Measurements from ENCODE around the gene GLT8D1.
"Not testable (repeated sequence)": the region's sequence is repeated elsewhere in the genome, so short reads cannot be mapped to it uniquely, and the experiment has no call there.

The GLT8D1 gene

GRCh38 chr3:52728753-52729152 is 23.2 kb upstream of the GLT8D1 start:
- H3K36me3 ChIP-seq (ENCODE audit: control insufficient read depth, low read depth, low read length), result peaks cover 18% of the 10 kb centered on the region
- H3K9me3 ChIP-seq (ENCODE audit: control insufficient read depth, low read depth, low read length), result not testable (repeated sequence)

GRCh38 chr3:52724511-52724910 is 18.9 kb upstream of the GLT8D1 start:
- Histone ChIP-seq H3K9me3 (ENCODE audit: control insufficient read depth, low read depth, low read length) (no peaks in the 10 kb centered on the region), H3K9ac (ENCODE audit: low read length) (no peak overlapping the region), H3K4me3 (ENCODE audit: low read length) (no peak overlapping the region), H3K27ac (ENCODE audit: low read length) (no peak overlapping the region), H3K36me3 (ENCODE audit: control insufficient read depth, low read depth, low read length) (peaks cover 3% of the 10 kb centered on the region), H3K27me3 (ENCODE audit: control insufficient read depth, insufficient read depth, low read length) (no peaks in the 10 kb centered on the region), H3K4me1 (ENCODE audit: control insufficient read depth, low read depth, low read length) (no peaks in the 10 kb centered on the region)

More at GRCh38 chr3:52728753-52729152, 23.2 kb upstream of the GLT8D1 start:
- not testable (repeated sequence) for H3K4me1 ChIP-seq (ENCODE audit: control insufficient read depth, low read depth, low read length); H3K27me3 ChIP-seq (ENCODE audit: control insufficient read depth, insufficient read depth, low read length); H3K4me3 ChIP-seq (ENCODE audit: low read length); H3K9ac ChIP-seq (ENCODE audit: low read length); H3K27ac ChIP-seq (ENCODE audit: low read length)

DNA sequence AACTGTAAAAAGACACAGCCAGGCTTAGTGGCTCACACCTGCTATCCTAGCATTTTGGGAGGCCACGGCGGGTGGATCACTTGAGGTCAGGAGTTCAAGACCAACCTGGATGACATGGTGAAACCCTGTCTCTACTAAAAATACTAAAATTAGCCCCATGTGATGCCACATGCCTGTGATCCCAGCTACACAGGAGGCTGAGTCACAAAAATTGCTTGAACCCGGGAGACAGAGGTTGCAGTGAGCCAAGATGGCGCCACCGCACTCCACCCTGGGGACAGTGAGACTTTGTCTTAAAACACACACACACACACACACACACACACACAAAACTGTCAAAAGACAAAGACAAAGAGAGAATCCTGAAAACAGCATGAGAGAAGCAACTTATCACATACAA is 18.3 kb upstream of the GLT8D1 start:
- Histone ChIP-seq H3K4me3 (ENCODE audit: low read length) (no peak overlapping the region), H3K27me3 (ENCODE audit: control insufficient read depth, insufficient read depth, low read length) (no peaks in the 10 kb centered on the region), H3K27ac (ENCODE audit: low read length) (no peak overlapping the region), H3K36me3 (ENCODE audit: control insufficient read depth, low read depth, low read length) (peaks cover 6% of the 10 kb centered on the region), H3K9ac (ENCODE audit: low read length) (no peak overlapping the region), H3K9me3 (ENCODE audit: control insufficient read depth, low read depth, low read length) (no peaks in the 10 kb centered on the region), H3K4me1 (ENCODE audit: control insufficient read depth, low read depth, low read length) (no peaks in the 10 kb centered on the region)

DNA sequence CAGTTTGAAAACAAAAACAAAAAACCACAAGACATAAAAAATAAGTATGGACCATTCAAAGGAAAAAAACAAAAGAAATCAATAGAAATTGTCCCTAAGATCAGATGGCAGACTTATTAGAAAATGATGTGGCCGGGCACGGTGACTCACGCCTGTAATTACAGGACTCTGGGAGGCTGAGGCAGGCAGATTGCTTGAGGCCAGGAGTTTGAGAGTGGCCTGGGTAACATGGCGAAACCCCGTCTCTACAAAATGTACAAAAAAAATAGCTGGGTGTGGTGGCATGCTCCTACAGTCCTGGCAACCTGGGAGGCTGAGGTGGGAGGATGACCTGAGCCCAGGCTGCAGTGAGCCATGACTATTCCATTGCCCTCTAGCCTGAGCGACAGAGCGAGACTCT is 16.9 kb upstream of the GLT8D1 start:
- no peaks in the 10 kb centered on the region for H3K9me3 ChIP-seq (ENCODE audit: control insufficient read depth, low read depth, low read length)
- peaks cover 7% of the 10 kb centered on the region for H3K36me3 ChIP-seq (ENCODE audit: control insufficient read depth, low read depth, low read length)
- no peak overlapping the region for H3K27ac ChIP-seq (ENCODE audit: low read length)
- no peaks in the 10 kb centered on the region for H3K4me1 ChIP-seq (ENCODE audit: control insufficient read depth, low read depth, low read length)
- no peak overlapping the region for H3K9ac ChIP-seq (ENCODE audit: low read length)
- H3K4me3 ChIP-seq (ENCODE audit: low read length), result no peak overlapping the region
- H3K27me3 ChIP-seq (ENCODE audit: control insufficient read depth, insufficient read depth, low read length), result no peaks in the 10 kb centered on the region

- Histone ChIP-seq H3K27ac (ENCODE audit: low read length) (no peak overlapping the region), H3K9me3 (ENCODE audit: control insufficient read depth, low read depth, low read length) (no peaks in the 10 kb centered on the region)
Observed at GRCh38 chr3:52721730-52722008, 16.1 kb upstream of the GLT8D1 start.

GRCh38 chr3:52721002-52721729 is 15.6 kb upstream of the GLT8D1 start:
- H3K27ac ChIP-seq (ENCODE audit: low read length), result no peak overlapping the region
- H3K4me1 ChIP-seq (ENCODE audit: control insufficient read depth, low read depth, low read length), result no peaks in the 10 kb centered on the region
- no peak overlapping the region for H3K4me3 ChIP-seq (ENCODE audit: low read length)
- no peaks in the 10 kb centered on the region for H3K9me3 ChIP-seq (ENCODE audit: control insufficient read depth, low read depth, low read length)
- no peak overlapping the region for H3K9ac ChIP-seq (ENCODE audit: low read length)
- peaks cover 7% of the 10 kb centered on the region for H3K36me3 ChIP-seq (ENCODE audit: control insufficient read depth, low read depth, low read length)
- no peaks in the 10 kb centered on the region for H3K27me3 ChIP-seq (ENCODE audit: control insufficient read depth, insufficient read depth, low read length)

More at GRCh38 chr3:52721730-52722008, 16.1 kb upstream of the GLT8D1 start:
- no peak overlapping the region for H3K4me3 ChIP-seq (ENCODE audit: low read length)
- H3K4me1 ChIP-seq (ENCODE audit: control insufficient read depth, low read depth, low read length), result no peaks in the 10 kb centered on the region
- no peaks in the 10 kb centered on the region for H3K27me3 ChIP-seq (ENCODE audit: control insufficient read depth, insufficient read depth, low read length)
- H3K9ac ChIP-seq (ENCODE audit: low read length), result no peak overlapping the region
- H3K36me3 ChIP-seq (ENCODE audit: control insufficient read depth, low read depth, low read length), result peaks cover 7% of the 10 kb centered on the region

DNA sequence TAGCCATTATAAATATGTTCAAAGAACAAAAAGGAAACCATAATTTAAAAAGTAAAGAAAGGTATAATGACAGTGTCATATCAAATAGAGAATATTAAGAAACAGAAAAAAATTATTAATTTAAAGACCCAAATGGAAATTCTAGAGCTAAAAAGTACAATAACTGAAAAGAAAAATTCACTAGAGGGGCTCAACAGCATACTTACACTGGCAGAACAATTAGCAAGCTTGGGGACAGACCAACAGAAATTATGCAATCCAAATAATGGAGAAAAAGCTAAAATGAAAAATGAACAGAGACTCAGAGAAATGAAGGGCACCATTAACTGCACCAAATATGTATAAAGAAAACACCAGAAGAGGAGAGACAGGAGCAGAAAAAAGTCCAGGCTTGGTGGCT is 14.0 kb upstream of the GLT8D1 start:
- Histone ChIP-seq H3K27ac (ENCODE audit: low read length) (no peak overlapping the region), H3K36me3 (ENCODE audit: control insufficient read depth, low read depth, low read length) (peaks cover 7% of the 10 kb centered on the region), H3K27me3 (ENCODE audit: control insufficient read depth, insufficient read depth, low read length) (no peaks in the 10 kb centered on the region), H3K9me3 (ENCODE audit: control insufficient read depth, low read depth, low read length) (no peaks in the 10 kb centered on the region), H3K4me3 (ENCODE audit: low read length) (no peak overlapping the region), H3K9ac (ENCODE audit: low read length) (no peak overlapping the region), H3K4me1 (ENCODE audit: control insufficient read depth, low read depth, low read length) (no peaks in the 10 kb centered on the region)

- Histone ChIP-seq H3K9me3 (ENCODE audit: control insufficient read depth, low read depth, low read length) (no peaks in the 10 kb centered on the region), H3K9ac (ENCODE audit: low read length) (no peak overlapping the region), H3K36me3 (ENCODE audit: control insufficient read depth, low read depth, low read length) (peaks cover 4% of the 10 kb centered on the region), H3K4me3 (ENCODE audit: low read length) (no peak overlapping the region), H3K4me1 (ENCODE audit: control insufficient read depth, low read depth, low read length) (peaks cover 4% of the 10 kb centered on the region), H3K27me3 (ENCODE audit: control insufficient read depth, insufficient read depth, low read length) (no peaks in the 10 kb centered on the region), H3K27ac (ENCODE audit: low read length) (no peak overlapping the region)
Observed at GRCh38 chr3:52715714-52716305, 10.2 kb upstream of the GLT8D1 start.

DNA sequence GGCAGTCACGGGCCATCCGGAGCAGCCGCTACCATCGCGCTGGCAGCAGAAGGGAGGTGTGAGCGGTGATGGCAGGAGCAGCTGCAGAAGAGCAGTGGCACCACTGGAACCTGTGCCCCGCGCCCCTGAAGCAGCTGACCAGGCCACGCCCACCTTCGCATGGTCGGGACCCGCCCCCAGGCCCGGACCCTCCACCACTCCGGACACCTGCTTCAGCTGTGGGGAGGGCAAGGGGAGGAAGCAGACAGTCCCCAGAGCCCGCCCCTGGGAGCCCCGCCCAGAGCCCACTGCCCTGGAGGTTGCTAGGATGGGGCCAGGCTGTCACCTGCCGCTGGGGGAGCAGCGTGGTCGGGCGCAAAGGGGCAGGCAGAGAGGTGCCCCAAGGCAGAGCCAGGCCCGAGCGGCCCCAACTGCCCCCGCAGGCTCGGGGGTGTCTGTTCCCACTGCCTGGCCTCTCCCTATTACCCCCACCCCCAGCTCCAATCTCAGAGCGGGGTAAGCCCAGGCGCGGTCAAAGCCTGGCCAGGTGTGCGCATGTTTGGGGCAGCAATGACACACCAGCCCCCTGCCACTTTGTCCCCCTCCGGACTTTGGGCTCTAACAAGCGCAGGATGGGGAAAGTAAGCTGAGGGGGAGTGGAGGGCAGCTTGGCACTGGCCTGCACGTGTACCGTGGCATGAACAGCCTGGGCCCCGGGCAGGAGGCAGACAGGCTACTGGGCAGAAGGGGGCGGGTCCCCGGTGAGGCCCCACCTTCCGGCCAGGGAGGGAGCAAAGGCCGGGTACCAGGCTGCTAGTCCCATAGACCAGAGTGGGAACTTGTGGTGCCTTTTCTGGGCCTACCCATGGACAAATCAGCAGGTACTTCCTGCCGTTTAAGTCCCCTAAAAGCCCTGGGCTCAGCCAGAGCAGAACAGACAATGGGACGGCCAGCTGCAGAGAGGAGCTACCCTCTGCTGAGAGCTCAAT is 9.0 kb upstream of the GLT8D1 start:
- Histone ChIP-seq H3K4me1 (ENCODE audit: control insufficient read depth, low read depth, low read length) (peaks cover 4% of the 10 kb centered on the region), H3K4me3 (ENCODE audit: low read length) (peak overlapping the region; percentile 73), H3K9me3 (ENCODE audit: control insufficient read depth, low read depth, low read length) (no peaks in the 10 kb centered on the region), H3K36me3 (ENCODE audit: control insufficient read depth, low read depth, low read length) (peaks cover 4% of the 10 kb centered on the region), H3K9ac (ENCODE audit: low read length) (peak overlapping the region; percentile 37), H3K27ac (ENCODE audit: low read length) (no peak overlapping the region), H3K27me3 (ENCODE audit: control insufficient read depth, insufficient read depth, low read length) (no peaks in the 10 kb centered on the region)

DNA sequence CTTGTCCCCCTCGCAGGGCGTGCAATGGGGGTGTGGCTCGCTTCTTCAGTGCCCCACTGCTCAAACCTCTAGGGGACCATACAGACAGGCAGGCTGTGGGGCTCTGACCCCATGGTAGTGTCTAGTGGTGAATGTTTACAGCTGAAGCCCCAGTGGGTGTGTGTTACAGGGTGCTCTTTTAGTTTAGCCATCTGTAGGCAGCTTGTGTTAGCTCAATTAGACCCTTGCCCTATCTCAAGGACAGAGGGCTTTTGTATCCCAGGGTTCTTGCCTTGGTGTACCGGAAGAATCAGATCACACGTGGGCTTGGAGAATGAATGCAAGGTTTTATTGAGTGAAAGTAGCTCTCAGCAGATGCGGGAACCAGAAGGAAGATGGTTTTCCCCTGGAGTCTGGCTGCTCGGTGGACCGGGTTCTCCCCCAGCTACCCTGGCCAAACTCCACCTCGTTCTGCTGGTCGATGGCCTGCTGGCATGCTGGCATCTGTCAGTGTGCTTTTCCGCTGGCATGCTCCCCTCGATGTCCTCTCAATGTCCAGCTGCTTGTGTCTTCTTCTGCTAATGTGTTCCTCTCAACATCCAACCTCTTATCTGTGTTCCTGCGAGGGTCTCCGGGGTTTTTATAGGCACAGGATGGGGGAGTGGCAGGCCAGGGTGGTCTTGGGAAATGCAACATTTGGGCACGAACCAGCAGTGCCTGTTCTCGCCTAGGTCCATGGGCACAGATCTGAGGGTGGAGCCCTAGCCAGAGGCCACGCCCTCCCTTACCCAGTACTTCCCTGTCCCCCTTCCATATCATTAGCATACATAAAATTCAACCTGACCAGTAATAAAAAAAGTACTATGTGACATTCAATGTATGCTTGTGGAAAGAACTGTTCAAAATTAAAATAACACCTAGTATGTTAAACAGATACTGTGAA is 7.0 kb upstream of the GLT8D1 start:
- H3K9ac ChIP-seq (ENCODE audit: low read length), result no peak overlapping the region
- H3K36me3 ChIP-seq (ENCODE audit: control insufficient read depth, low read depth, low read length), result peaks cover 12% of the 10 kb centered on the region
- H3K27ac ChIP-seq (ENCODE audit: low read length), result no peak overlapping the region
- no peaks in the 10 kb centered on the region for H3K9me3 ChIP-seq (ENCODE audit: control insufficient read depth, low read depth, low read length)
- H3K4me3 ChIP-seq (ENCODE audit: low read length), result no peak overlapping the region
- H3K27me3 ChIP-seq (ENCODE audit: control insufficient read depth, insufficient read depth, low read length), result no peaks in the 10 kb centered on the region
- H3K4me1 ChIP-seq (ENCODE audit: control insufficient read depth, low read depth, low read length), result peaks cover 4% of the 10 kb centered on the region

GRCh38 chr3:52710512-52710911 is 4.9 kb upstream of the GLT8D1 start:
- H3K9ac ChIP-seq (ENCODE audit: low read length), result no peak overlapping the region
- H3K27me3 ChIP-seq (ENCODE audit: control insufficient read depth, insufficient read depth, low read length), result no peaks in the 10 kb centered on the region
- peaks cover 12% of the 10 kb centered on the region for H3K36me3 ChIP-seq (ENCODE audit: control insufficient read depth, low read depth, low read length)
- H3K9me3 ChIP-seq (ENCODE audit: control insufficient read depth, low read depth, low read length), result no peaks in the 10 kb centered on the region
- peaks cover 4% of the 10 kb centered on the region for H3K4me1 ChIP-seq (ENCODE audit: control insufficient read depth, low read depth, low read length)
- no peak overlapping the region for H3K27ac ChIP-seq (ENCODE audit: low read length)
- H3K4me3 ChIP-seq (ENCODE audit: low read length), result no peak overlapping the region
